HepG2 (cell line): ENCODE measurements around the gene TCEANC2. TPM values are rescaled to one million over a fixed set of nuclear protein-coding genes. Genes with fewer than 3 reads are reported as not detected.

Experiments
- ATF2 ChIP-seq: sonication (generic); formaldehyde crosslinking; IDR thresholded peaks from 2 replicates; pipeline ENCODE4 v1.4.0; 2020; ENCODE audit warnings: missing genetic modification reagents
- GMEB1 ChIP-seq: sonication (generic); formaldehyde crosslinking; IDR thresholded peaks from 2 replicates; pipeline ENCODE4 v1.5.1; 2020; ENCODE audit warnings: missing genetic modification reagents, mild to moderate bottlenecking, borderline replicate concordance
- HNF4G ChIP-seq, 2 experiments: sonication (generic) in 1 of 2; formaldehyde crosslinking in 1 of 2; IDR thresholded peaks; 2 replicates each; pipeline versions ENCODE4 v1.4.0 to v1.6.1; 2011 to 2020; ENCODE audit warnings: borderline replicate concordance in 2 of 2, low read depth in 2 of 2, mild to moderate bottlenecking in 2 of 2, low read length in 1 of 2, missing genetic modification reagents in 1 of 2, moderate library complexity in 1 of 2
- HOXD1 ChIP-seq: sonication (generic); formaldehyde crosslinking; IDR thresholded peaks from 2 replicates; pipeline ENCODE4 v1.5.0; 2020; ENCODE audit warnings: missing genetic modification reagents
- MNT ChIP-seq: fragments of 450-650 bp; IDR thresholded peaks from 2 replicates; pipeline ENCODE4 v1.6.1; 2016
- PAXIP1 ChIP-seq: sonication (generic); formaldehyde crosslinking; conservative IDR thresholded peaks from 2 replicates; pipeline ENCODE4 v1.4.0; 2020; ENCODE audit warnings: mild to moderate bottlenecking, missing genetic modification reagents, moderate library complexity
- REPIN1 ChIP-seq: sonication (generic); formaldehyde crosslinking; IDR thresholded peaks from 2 replicates; pipeline ENCODE4 v1.8.0; 2022; ENCODE audit warnings: missing genetic modification reagents, low read depth, mild to moderate bottlenecking, borderline replicate concordance
- SETDB1 ChIP-seq: sonication (generic); formaldehyde crosslinking; IDR thresholded peaks from 2 replicates; pipeline ENCODE4 v1.5.1; 2020; ENCODE audit warnings: missing genetic modification reagents, mild to moderate bottlenecking, borderline replicate concordance
- ZNF180 ChIP-seq: sonication (generic); formaldehyde crosslinking; IDR thresholded peaks from 2 replicates; pipeline ENCODE4 v1.4.0; 2020; ENCODE audit warnings: low read depth, missing genetic modification reagents, borderline replicate concordance
- ZNF24 ChIP-seq: fragments of 450-650 bp; IDR thresholded peaks from 2 replicates; pipeline ENCODE4 v1.6.1; 2017; ENCODE audit warnings: antibody characterized with exemption, mild to moderate bottlenecking
- ZNF280B ChIP-seq: sonication (generic); formaldehyde crosslinking; IDR thresholded peaks from 2 replicates; pipeline ENCODE4 v1.5.0; 2020; ENCODE audit warnings: missing genetic modification reagents, mild to moderate bottlenecking, borderline replicate concordance
- ZNF317 ChIP-seq: sonication (generic); formaldehyde crosslinking; IDR thresholded peaks from 2 replicates; pipeline ENCODE4 v1.5.0; 2020; ENCODE audit warnings: mild to moderate bottlenecking, missing genetic modification reagents
- polyA plus RNA-seq, 8 experiments: library from polyadenylated mRNA; depleted of rRNA in 3 of 8; stranded (reverse) in 7 of 8; unstranded in 1 of 8; fragments of >200 nt; fragmentation: Illumina TruSeq in 4 of 8; extraction: Trizol in 4 of 8; gene quantifications; 2 replicates each; pipeline versions ENCODE4 v1.2.1 to v1.2.3, GENCODE V29; 2011 to 2016; ENCODE audit warnings: low read depth in 4 of 8, missing spikeins in 1 of 8, mixed read lengths in 1 of 8; ENCODE audit not compliant: insufficient read depth in 1 of 8
- total RNA-seq, 5 experiments: library from RNA; depleted of rRNA; stranded (reverse); fragments of >200 nt; fragmentation: Illumina TruSeq; extraction: Trizol; gene quantifications; 2 replicates each; pipeline ENCODE4 v1.2.3, GENCODE V29; 2016; ENCODE audit warnings: low read depth in 1 of 5

The TCEANC2 gene
- total and polyA plus RNA-seq, 2 of the 13 experiments (the other 11 are each of a cell fraction or from before 2014, with no cell fraction given): 3.8 to 5.0 TPM

DNA sequence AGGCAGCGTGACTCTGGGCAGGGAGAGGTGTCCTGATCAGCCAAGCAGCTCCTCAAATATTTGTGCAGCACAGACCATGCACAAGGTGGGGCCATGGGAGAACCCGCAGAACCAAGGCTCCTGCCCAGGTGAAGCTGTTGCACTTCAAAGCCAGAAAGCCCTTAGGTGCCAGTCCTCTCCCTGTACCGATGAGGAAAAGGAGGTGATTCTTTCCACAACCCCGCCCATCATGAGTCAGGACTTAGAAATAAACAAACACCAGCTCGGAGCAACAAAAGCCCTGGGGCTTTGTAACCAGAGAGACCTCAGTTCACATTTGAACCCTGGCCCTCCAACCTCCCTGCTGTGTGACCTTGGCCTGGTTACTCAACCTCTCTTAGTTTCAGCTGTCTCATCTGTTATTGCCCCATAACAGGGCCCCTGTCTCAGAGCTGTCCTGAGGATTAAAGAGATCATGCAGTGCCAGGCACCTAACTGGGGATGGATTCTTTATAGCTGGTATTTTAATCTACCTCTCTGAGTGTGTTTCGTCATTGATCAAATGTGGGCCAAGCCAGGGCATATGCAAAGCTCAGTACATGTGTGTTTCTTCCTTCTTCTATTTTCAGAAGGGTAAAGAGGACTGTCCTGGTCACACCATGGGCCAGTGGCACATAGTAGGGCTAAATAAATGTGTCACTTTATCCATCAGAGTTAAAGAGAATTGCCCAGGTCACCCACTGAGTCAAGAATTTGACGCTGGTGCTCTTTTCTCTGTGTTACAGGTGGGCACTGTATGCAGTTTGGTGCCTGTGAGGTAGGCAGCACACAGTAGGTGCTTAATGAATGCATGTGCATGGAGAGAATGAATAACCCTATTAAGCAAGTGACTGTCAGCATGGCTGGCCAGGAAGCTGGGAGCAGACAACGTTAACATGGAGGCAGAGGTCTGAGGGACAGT lies 36.8 kb upstream of the TCEANC2 start (continued):
- TF ChIP-seq SETDB1 (no peak), ZNF180 (CRISPR knock-in tag) (no peak), GMEB1 (CRISPR knock-in tag) (no peak), REPIN1 (0 out of 2 replicates have a peak, but pooled peaks have one; percentile 24), PAXIP1 (CRISPR knock-in tag) (peak; percentile 89), ZNF24 (no peak), ZNF280B (no peak), HOXD1 (CRISPR knock-in tag) (no peak), ZNF317 (CRISPR knock-in tag) (0 out of 2 replicates have a peak, but pooled peaks have one; percentile 31), MNT (no peak), HNF4G (IDR thresholded peaks at IDR 0.05; ENCODE audit: borderline replicate concordance, low read depth, low read length) (peak; percentile 67; the same call in 1 of the 2 replicates), HNF4G (CRISPR knock-in tag; IDR thresholded peaks at IDR 0.05; ENCODE audit: borderline replicate concordance, low read depth) (no peak), ATF2 (peak; percentile 75; the same call in 1 of the 2 replicates)
